K562 treated with DMSO at 1 percent for 24 hours (cell line): ENCODE results near the gene CELF3. TPM values are rescaled to one million over a fixed set of nuclear protein-coding genes. Genes with fewer than 3 reads are reported as not detected.

Experiments
- total RNA-seq: library from RNA; unstranded; fragments of 300-600 nt; gene quantifications from 2 replicates; pipeline ENCODE4 v1.2.3, GENCODE V29; 2022; ENCODE audit warnings: low read depth; ENCODE audit not compliant: insufficient read depth

The CELF3 gene
- total RNA-seq: not detected in 2 replicates

DNA sequence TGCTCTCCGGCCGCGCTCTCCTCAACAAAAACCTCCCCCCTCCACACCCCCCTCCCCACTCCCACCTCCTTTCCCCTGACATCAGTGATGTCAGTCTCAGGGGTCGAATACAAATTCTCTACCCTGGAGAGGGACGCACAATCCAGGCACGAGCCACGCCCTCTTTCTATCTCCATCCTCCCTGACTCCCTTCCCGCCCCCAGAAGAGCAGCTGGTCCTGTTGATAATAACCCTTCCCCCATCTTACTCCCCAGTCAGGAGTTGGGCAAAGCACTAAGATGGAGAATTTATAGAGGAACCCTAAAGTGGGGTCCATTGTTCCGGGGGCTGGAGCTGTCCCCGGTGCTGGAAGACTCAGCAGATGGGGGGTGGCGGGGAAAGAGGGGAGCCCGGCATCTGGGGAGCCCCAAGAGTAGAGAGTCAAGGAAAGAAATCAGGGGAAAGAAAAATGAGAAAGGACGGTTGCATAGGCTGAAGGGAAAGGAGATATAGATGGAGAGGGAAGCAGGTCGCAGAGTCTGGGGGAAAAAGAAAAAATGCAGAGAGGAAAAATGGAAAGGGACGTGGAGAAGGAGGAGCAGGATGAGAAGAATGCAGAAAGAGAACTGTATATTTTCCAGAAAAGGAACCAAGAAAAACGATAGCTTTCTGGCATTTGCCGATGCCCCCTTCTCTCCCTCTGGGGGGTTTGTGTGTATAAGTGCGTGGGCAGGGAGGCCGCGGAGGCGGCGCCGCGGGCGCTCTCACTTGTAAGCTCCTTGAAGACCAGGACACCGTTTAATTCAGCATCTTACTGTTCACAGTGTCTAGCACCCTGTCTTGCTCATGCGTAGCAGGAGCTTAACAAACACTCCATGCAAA is at the start of gene CELF3:
CELF3 (minus strand) TSS at position 33 of the 861 bp plus-strand sequence. CDS start 783 bp downstream, outside the sequence.

GRCh38 chr1:151762941-151763921 is 46.6 kb upstream of the CELF3 start, which contains the start of gene MRPL9:
Gene MRPL9, minus strand, starts transcription at chr1:151763496. Its CDS starts 17 bp downstream, at chr1:151763479.

DNA sequence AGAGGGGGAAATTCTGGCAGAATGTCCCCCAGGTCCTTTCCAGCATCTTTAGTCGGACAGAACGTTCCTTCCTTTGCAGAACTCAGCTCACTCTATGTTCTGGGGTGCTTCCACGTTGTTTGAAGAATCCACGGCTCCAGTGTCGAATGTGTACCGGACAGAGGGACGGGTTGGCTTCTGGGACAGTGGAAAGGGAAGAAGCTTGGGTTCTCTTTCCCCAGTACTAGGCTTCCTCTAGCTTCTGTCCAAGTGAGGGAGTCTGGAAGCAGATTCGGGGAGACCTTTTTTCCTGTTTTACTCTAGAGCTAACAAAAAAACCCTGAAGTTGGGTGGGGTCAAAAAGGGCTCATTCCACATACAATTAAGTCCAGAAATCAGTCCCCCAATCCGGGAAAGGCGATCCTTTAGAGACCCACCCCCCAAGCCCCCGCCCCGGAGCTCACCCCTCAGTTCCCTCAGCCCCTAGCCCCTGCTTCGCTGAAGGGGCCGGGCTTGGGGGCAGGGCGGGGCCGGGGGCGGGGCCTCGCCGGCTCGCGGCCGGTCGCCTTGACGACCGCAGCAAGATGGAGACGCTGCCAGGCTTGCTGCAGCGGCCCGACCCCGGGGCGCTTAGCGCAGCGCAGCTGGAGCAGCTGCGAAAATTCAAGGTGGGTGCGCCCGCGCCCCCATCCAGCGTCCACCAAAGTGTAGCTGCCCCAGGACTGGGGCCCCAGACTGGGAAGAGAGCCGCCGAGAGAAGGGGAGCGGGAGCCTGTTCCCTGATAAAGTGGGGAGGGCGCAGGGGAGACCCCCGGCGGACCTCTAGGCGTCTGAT is 4.6 kb upstream of the CELF3 start, which contains the start of gene RIIAD1:
RIIAD1 (plus strand) TSS at position 549 of the 814 bp plus-strand sequence; CDS start at position 564, 15 bp downstream.

Other genes starting within 250 kb of the CELF3 start
- gene CGN, start 205.4 kb downstream of the CELF3 start, total RNA-seq: 0.36 and 0.44 TPM in 2 replicates
- 9.8 and 10.0 TPM in 2 replicates for gene TUFT1, start 176.5 kb downstream of the CELF3 start, total RNA-seq
- gene SNX27, start 104.8 kb downstream of the CELF3 start, total RNA-seq: 5.2 and 6.2 TPM in 2 replicates
- not detected in 2 replicates for gene RIIAD1, start 4.7 kb upstream of the CELF3 start, total RNA-seq
- gene MRPL9, start 46.7 kb upstream of the CELF3 start, total RNA-seq: 79.6 and 104 TPM in 2 replicates
- 11.2 and 15.3 TPM in 2 replicates for gene TDRKH, start 73.7 kb upstream of the CELF3 start, total RNA-seq
- not detected in 2 replicates for gene LINGO4, start 88.6 kb upstream of the CELF3 start, total RNA-seq
- gene RORC, start 115.0 kb upstream of the CELF3 start, total RNA-seq: not detected in 2 replicates
- gene C2CD4D, start 123.0 kb upstream of the CELF3 start, total RNA-seq: not detected in 2 replicates
- gene THEM5, start 136.9 kb upstream of the CELF3 start, total RNA-seq: not detected in 2 replicates
- gene THEM4, start 192.7 kb upstream of the CELF3 start, total RNA-seq: 18.1 TPM in 2 replicates